Measurements from ENCODE around the gene SLC7A6. TPM values are rescaled to one million over a fixed set of nuclear protein-coding genes. Genes with fewer than 3 reads are reported as not detected.

The SLC7A6 gene
- total RNA-seq (2014; rRNA removed; shearing (Covaris generic)), result 12.1 and 26.1 TPM in 2 replicates

- DNase-seq (ENCODE audit: low read depth), result peak; percentile 77
Observed at GRCh38 chr16:68264128-68265077, at the start of gene SLC7A6. Gene SLC7A6 (plus strand): TSS chr16:68264526. CDS start chr16:68274727, 10,201 bp downstream.

GRCh38 chr16:68214726-68215125, 49.6 kb upstream of the SLC7A6 start:
- DNase-seq (ENCODE audit: low read depth), result no peak

- DNase-seq (ENCODE audit: low read depth), result no peak
Observed at GRCh38 chr16:68215302-68215701, 49.0 kb upstream of the SLC7A6 start.

- no peak for DNase-seq (ENCODE audit: low read depth)
Observed at GRCh38 chr16:68216240-68216639, 48.1 kb upstream of the SLC7A6 start.

GRCh38 chr16:68217506-68217905, 46.8 kb upstream of the SLC7A6 start:
- no peak for DNase-seq (ENCODE audit: low read depth)

- no peak for DNase-seq (ENCODE audit: low read depth)
Observed at GRCh38 chr16:68219725-68220351, 44.5 kb upstream of the SLC7A6 start.

GRCh38 chr16:68223072-68223471, 41.3 kb upstream of the SLC7A6 start:
- no peak for DNase-seq (ENCODE audit: low read depth)

- no peak for DNase-seq (ENCODE audit: low read depth)
Observed at GRCh38 chr16:68226116-68226515, 38.2 kb upstream of the SLC7A6 start.

GRCh38 chr16:68227183-68227793, 37.0 kb upstream of the SLC7A6 start:
- DNase-seq (ENCODE audit: low read depth), result no peak

GRCh38 chr16:68227850-68228553, 36.3 kb upstream of the SLC7A6 start:
- DNase-seq (ENCODE audit: low read depth), result no peak

GRCh38 chr16:68228652-68229051, 35.7 kb upstream of the SLC7A6 start:
- DNase-seq (ENCODE audit: low read depth), result no peak

- peak; percentile 62 for DNase-seq (ENCODE audit: low read depth)
Observed at GRCh38 chr16:68229431-68230175, 34.7 kb upstream of the SLC7A6 start.

- no peak for DNase-seq (ENCODE audit: low read depth)
Observed at GRCh38 chr16:68230176-68230571, 34.2 kb upstream of the SLC7A6 start.

GRCh38 chr16:68230956-68231355, 33.4 kb upstream of the SLC7A6 start:
- no peak for DNase-seq (ENCODE audit: low read depth)

- no peak for DNase-seq (ENCODE audit: low read depth)
Observed at GRCh38 chr16:68231384-68232136, 32.8 kb upstream of the SLC7A6 start.

- DNase-seq (ENCODE audit: low read depth), result no peak
Observed at GRCh38 chr16:68232335-68232734, 32.0 kb upstream of the SLC7A6 start.

GRCh38 chr16:68233085-68233834, 31.1 kb upstream of the SLC7A6 start:
- DNase-seq (ENCODE audit: low read depth), result no peak

GRCh38 chr16:68233835-68234187, 30.5 kb upstream of the SLC7A6 start:
- no peak for DNase-seq (ENCODE audit: low read depth)

GRCh38 chr16:68234188-68235107, 29.9 kb upstream of the SLC7A6 start:
- no peak for DNase-seq (ENCODE audit: low read depth)

Data from M059J (cell line).